Lower leg skin (tissue), 4 donors: Measurements from ENCODE around the gene TLL2. TPM values are rescaled to one million over a fixed set of nuclear protein-coding genes. Genes with fewer than 3 reads are reported as not detected.

Source experiments
- DNase-seq, 2 donors: peaks; one replicate each; pipeline ENCODE4 v3.0.0-alpha.2; 2019; ENCODE audit warnings: low spot score in 2 of 2
- H3K4me3 ChIP-seq: fragments of 200-600 bp; sonication (generic); 2 replicates; pipeline ENCODE4 v1.5.1; 2017; ENCODE audit warnings: mild to moderate bottlenecking, low read depth; ENCODE audit not compliant: poor library complexity, severe bottlenecking
- CTCF ChIP-seq, 3 donors: fragments of 450-650 bp; IDR thresholded peaks; one replicate each; pipeline ENCODE4 v1.5.1; 2016; ENCODE audit warnings: antibody characterized with exemption in 3 of 3, mild to moderate bottlenecking in 3 of 3, moderate library complexity in 2 of 3
- POLR2A ChIP-seq, 2 donors: fragments of 450-650 bp; IDR thresholded peaks; one replicate each; pipeline ENCODE4 v1.6.1; 2016 to 2017; ENCODE audit warnings: antibody characterized with exemption in 2 of 2, mild to moderate bottlenecking in 1 of 2, moderate library complexity in 1 of 2
- WGBS, 2 donors: methylation state at CpG; one replicate each; pipeline ENCODE4 v1.1.5; 2018; 5-methylcytosine and 5-hydroxymethylcytosine counted together
- intact Hi-C: fragments of 100-400 bp; cut with DNase I; formaldehyde crosslinking; loops from one replicate; pipeline ENCODE4 v1.15.0; 2023; ENCODE audit warnings: low total_unique reads
- total RNA-seq, 4 donors: library from RNA; depleted of rRNA; stranded (reverse); fragments of >200 nt; gene quantifications; one replicate each; pipeline ENCODE4 v1.1.0, GENCODE V29; 2016

TLL2 gene
- total RNA-seq, 4 donors from 2014 or later, result 0.39 to 0.94 TPM; not detected in 2

- no peak overlapping the region for H3K4me3 ChIP-seq
- DNase-seq, result no peak
- intact Hi-C loops, result no loop called here
- TF ChIP-seq CTCF (IDR thresholded peaks at IDR 0.05), result no peak
- TF ChIP-seq POLR2A (IDR thresholded peaks at IDR 0.05), result no peak
- WGBS, 2 donors, result 28 to 35% methylated on average over 3 of the region's 3 CpGs
Observed at GRCh38 chr10:96319754-96320474, 193.8 kb downstream of the TLL2 start.

GRCh38 chr10:96317067-96317833 is 196.5 kb downstream of the TLL2 start:
- DNase-seq, result no peak
- TF ChIP-seq CTCF (IDR thresholded peaks at IDR 0.05), result no peak
- no peak for TF ChIP-seq POLR2A (IDR thresholded peaks at IDR 0.05)
- no peak overlapping the region for H3K4me3 ChIP-seq
- intact Hi-C loops, result no loop called here
- WGBS, 2 donors, result 81 to 86% methylated on average over 4 of the region's 4 CpGs

Other genes with a start within 250 kb of the TLL2 start
- 10 to 100 TPM in 2 of 4 donors, 1 to 10 TPM in 2; 2.4 to 13.3 (median 7.7) TPM for gene BLNK, start 242.4 kb downstream of the TLL2 start, total RNA-seq
- not detected for gene DNTT, start 209.5 kb downstream of the TLL2 start, total RNA-seq
- gene OPALIN, start 154.9 kb downstream of the TLL2 start, total RNA-seq, result not detected
- gene TM9SF3, start 73.1 kb upstream of the TLL2 start, total RNA-seq, result 10 to 100 TPM; 54.4 to 67.9 (median 59.5) TPM
- gene PIK3AP1, start 206.6 kb upstream of the TLL2 start, total RNA-seq, result 1 to 10 TPM; 2.2 to 5.4 (median 3.5) TPM